DMS153 treated with DMSO at 0.1 percent for 48 hours (cell line): ENCODE data around the gene C5orf24.
"Not testable (repeated sequence)": the region's sequence is repeated elsewhere in the genome, so short reads cannot be mapped to it uniquely, and the experiment has no call there.

Experiments
- DNase-seq: peaks from one replicate; lab custom pipeline; 2025; ENCODE audit not compliant: unreplicated experiment; lab: John Stamatoyannopoulos, UW

The C5orf24 gene

GRCh38 chr5:134845852-134846640, at the start of gene C5orf24:
Gene C5orf24, plus strand, starts transcription at chr5:134845968. Its CDS starts 8,933 bp downstream, at chr5:134854901.
- DNase-seq = peak; percentile 28

GRCh38 chr5:134798468-134798867, 47.3 kb upstream of the C5orf24 start:
- no peak for DNase-seq

- no peak for DNase-seq
Measured at GRCh38 chr5:134803821-134804220, 41.9 kb upstream of the C5orf24 start.

- no peak for DNase-seq
Measured at GRCh38 chr5:134813407-134813806, 32.4 kb upstream of the C5orf24 start.

- DNase-seq = no peak
Measured at GRCh38 chr5:134813827-134814226, 31.9 kb upstream of the C5orf24 start.

- DNase-seq = no peak
Measured at GRCh38 chr5:134817006-134817405, 28.8 kb upstream of the C5orf24 start.

- no peak for DNase-seq
Measured at GRCh38 chr5:134818776-134819175, 27.0 kb upstream of the C5orf24 start.

- DNase-seq = no peak
Measured at GRCh38 chr5:134819407-134819963, 26.3 kb upstream of the C5orf24 start.

- DNase-seq = no peak
Measured at GRCh38 chr5:134821841-134822240, 23.9 kb upstream of the C5orf24 start.

GRCh38 chr5:134824681-134825080, 21.1 kb upstream of the C5orf24 start:
- no peak for DNase-seq

GRCh38 chr5:134825212-134825611, 20.6 kb upstream of the C5orf24 start:
- DNase-seq = no peak

GRCh38 chr5:134833340-134834032, 12.3 kb upstream of the C5orf24 start:
- DNase-seq = no peak

- no peak for DNase-seq
Measured at GRCh38 chr5:134835623-134836022, 10.1 kb upstream of the C5orf24 start.

- DNase-seq = no peak
Measured at GRCh38 chr5:134837530-134838181, 8.1 kb upstream of the C5orf24 start.

- DNase-seq = not testable (repeated sequence)
Measured at GRCh38 chr5:134838361-134838760, 7.4 kb upstream of the C5orf24 start.

- no peak for DNase-seq
Measured at GRCh38 chr5:134840811-134841210, 5.0 kb upstream of the C5orf24 start.

GRCh38 chr5:134844252-134844651, 1.5 kb upstream of the C5orf24 start:
- no peak for DNase-seq

- no peak for DNase-seq
Measured at GRCh38 chr5:134845335-134845851, 375 bp upstream of the C5orf24 start.

GRCh38 chr5:134846641-134846960, 833 bp downstream of the C5orf24 start:
- no peak for DNase-seq

GRCh38 chr5:134849434-134849933, 3.7 kb downstream of the C5orf24 start:
- not testable (repeated sequence) for DNase-seq

GRCh38 chr5:134851307-134851923, 5.6 kb downstream of the C5orf24 start:
- DNase-seq = no peak
